C4-2B (cell line): ENCODE results near the gene TNNC1.

ENCODE experiments used
- CTCF ChIP-seq: fragments of 450-650 bp; conservative IDR thresholded peaks from 2 replicates; pipeline ENCODE4 v1.5.1; 2017; ENCODE audit warnings: mild to moderate bottlenecking
- ZFX ChIP-seq: fragments of 450-650 bp; IDR thresholded peaks from 2 replicates; pipeline ENCODE4 v1.6.1; 2017

DNA sequence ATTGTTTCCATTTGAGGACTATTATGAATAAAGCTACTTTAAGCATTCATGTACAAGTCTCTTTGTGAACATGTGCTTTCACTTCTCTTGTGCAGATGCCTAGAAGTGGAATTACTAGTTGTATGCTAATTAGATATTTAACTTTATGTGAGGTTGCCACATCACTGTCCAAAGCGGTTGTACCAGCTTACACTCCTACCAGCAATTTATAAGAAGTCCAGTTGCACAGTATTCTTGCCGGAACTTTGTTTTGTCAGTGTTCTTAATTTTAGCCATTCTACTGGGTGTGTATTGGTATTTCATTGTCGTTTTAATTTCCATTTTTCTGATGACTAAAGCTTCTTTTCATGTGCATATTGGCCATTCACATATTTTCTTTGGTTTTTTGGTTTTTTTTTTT lies 38.0 kb downstream of the TNNC1 start:
- TF ChIP-seq CTCF (no peak), ZFX (no peak)
